B cell (primary cell): ENCODE data around the gene UBL5. TPM values are rescaled to one million over a fixed set of nuclear protein-coding genes. Genes with fewer than 3 reads are reported as not detected.
"Not testable (repeated sequence)": the region's sequence is repeated elsewhere in the genome, so short reads cannot be mapped to it uniquely, and the experiment has no call there.

ENCODE experiments used
- ATAC-seq: fragments of 200-7000 bp; cut with Tn5 transposase; one replicate; pipeline ENCODE4 v1.10.0; 2021; ENCODE audit warnings: low read depth, mild to moderate bottlenecking, moderate number of reproducible peaks, moderate library complexity
- CTCF ChIA-PET: fragments of 350-600 bp; sonication (Branson Sonifier 250); formaldehyde crosslinking; loops from one replicate; lab custom pipeline; 2021; ENCODE audit warnings: antibody characterized with exemption, inconsistent platforms; lab: Charles Lee
- POLR2A ChIA-PET: fragments of 350-600 bp; sonication (Branson Sonifier 250); formaldehyde crosslinking; loops from one replicate; lab custom pipeline; 2021; ENCODE audit warnings: antibody characterized with exemption; lab: Charles Lee
- DNase-seq: peaks from one replicate; pipeline ENCODE4 v3.0.0; 2013
- H2AFZ ChIP-seq: 2 replicates; pipeline ENCODE4 v1.6.1; 2012; ENCODE audit warnings: mild to moderate bottlenecking, low read depth, low read length; ENCODE audit not compliant: insufficient read depth, poor library complexity, severe bottlenecking
- H3K27ac ChIP-seq, 2 donors: 1 replicate in 1 of 2; 2 replicates in 1 of 2; pipeline ENCODE4 v1.5.1; 2012 to 2013; ENCODE audit warnings: low read length in 2 of 2, mild to moderate bottlenecking in 2 of 2, moderate library complexity in 1 of 2
- H3K27me3 ChIP-seq, 4 experiments: fragments of 200-600 bp in 1 of 4; sonication (generic) in 1 of 4; replicated peaks in 1 of 4; 1 replicate in 2 of 4; 2 replicates in 2 of 4; pipeline versions ENCODE4 v1.6.1 to v1.7.0; 2013 to 2016; ENCODE audit warnings: low read length in 3 of 4, mild to moderate bottlenecking in 2 of 4, mixed read lengths in 1 of 4, moderate library complexity in 1 of 4; ENCODE audit not compliant: insufficient read depth in 4 of 4, control insufficient read depth in 3 of 4; ENCODE audit errors: control extremely low read depth in 1 of 4
- H3K36me3 ChIP-seq, 2 experiments: replicated peaks in 1 of 2; 1 replicate in 1 of 2; 2 replicates in 1 of 2; pipeline versions ENCODE4 v1.6.1 to v1.7.1; 2013; ENCODE audit warnings: low read length in 1 of 2; ENCODE audit not compliant: insufficient read depth in 2 of 2, control insufficient read depth in 1 of 2; ENCODE audit errors: control extremely low read depth in 1 of 2, extremely low read depth in 1 of 2
- H3K4me1 ChIP-seq, 2 donors: fragments of 200-600 bp in 1 of 2; sonication (generic) in 1 of 2; 1 replicate in 1 of 2; 2 replicates in 1 of 2; pipeline versions ENCODE4 v1.5.1 to v1.6.1; 2013 to 2017; ENCODE audit warnings: low read length in 2 of 2; ENCODE audit not compliant: control insufficient read depth in 2 of 2, insufficient read depth in 2 of 2
- H3K4me2 ChIP-seq: replicated peaks from 2 replicates; pipeline ENCODE3; 2012; ENCODE audit warnings: mild to moderate bottlenecking, low read depth, low read length; ENCODE audit not compliant: poor library complexity, severe bottlenecking
- H3K4me3 ChIP-seq, 5 experiments: fragments of 200-600 bp in 1 of 5; sonication (generic) in 1 of 5; 1 replicate in 3 of 5; 2 replicates in 2 of 5; pipeline versions ENCODE4 v1.5.1 to v1.7.0; 2011 to 2016; ENCODE audit warnings: low read length in 4 of 5, mild to moderate bottlenecking in 4 of 5, low read depth in 2 of 5, control low read depth in 1 of 5, moderate library complexity in 1 of 5; ENCODE audit not compliant: insufficient read depth in 1 of 5; ENCODE audit errors: control extremely low read depth in 1 of 5, extremely low read depth in 1 of 5
- H3K79me2 ChIP-seq: fragments of 200-600 bp; sonication (generic); one replicate; pipeline ENCODE4 v1.6.0; 2016; ENCODE audit warnings: low read length; ENCODE audit not compliant: control insufficient read depth, insufficient read depth
- H3K9ac ChIP-seq: fragments of 200-600 bp; sonication (generic); 2 replicates; pipeline ENCODE4 v1.6.1; 2017; ENCODE audit warnings: mild to moderate bottlenecking, low read length, moderate library complexity
- H3K9me3 ChIP-seq, 3 donors: one replicate each; pipeline versions ENCODE4 v1.6.1 to v1.7.1; 2013; ENCODE audit warnings: low read length in 2 of 3; ENCODE audit not compliant: control insufficient read depth in 2 of 3, insufficient read depth in 1 of 3; ENCODE audit errors: control extremely low read depth in 1 of 3
- H4K20me1 ChIP-seq: 2 replicates; pipeline ENCODE4 v1.6.0; 2012; ENCODE audit warnings: mild to moderate bottlenecking, low read length; ENCODE audit not compliant: insufficient read depth, control insufficient read depth, poor library complexity, severe bottlenecking
- H3K27ac Mint-ChIP-seq: one replicate; pipeline ENCODE4 v1.8.0; 2021; ENCODE audit warnings: mixed read lengths
- H3K27me3 Mint-ChIP-seq: one replicate; pipeline ENCODE4 v1.8.0; 2021; ENCODE audit warnings: mixed read lengths
- H3K4me1 Mint-ChIP-seq: one replicate; pipeline ENCODE4 v1.8.0; 2021; ENCODE audit warnings: mixed read lengths
- H3K4me3 Mint-ChIP-seq: one replicate; pipeline ENCODE4 v1.8.0; 2021; ENCODE audit warnings: mixed read lengths
- H3K9me3 Mint-ChIP-seq: one replicate; pipeline ENCODE4 v1.8.0; 2022; ENCODE audit warnings: mixed read lengths; ENCODE audit not compliant: insufficient read depth
- CTCF ChIP-seq: fragments of 200-600 bp; IDR thresholded peaks from one replicate; pipeline ENCODE4 v1.8.0; 2022; ENCODE audit warnings: antibody characterized with exemption, mild to moderate bottlenecking
- EZH2 ChIP-seq: IDR thresholded peaks from 2 replicates; pipeline ENCODE4 v1.6.1; 2012; ENCODE audit warnings: borderline replicate concordance, low read depth, mild to moderate bottlenecking, moderate library complexity, low read length; ENCODE audit not compliant: insufficient read depth, poor library complexity, severe bottlenecking
- WGBS: methylation state at CpG from one replicate; pipeline ENCODE4 v1.1.5; 2013; ENCODE audit warnings: missing lambda C conversion rate; ENCODE audit not compliant: insufficient coverage; 5-methylcytosine and 5-hydroxymethylcytosine counted together
- intact Hi-C: fragments of 100-400 bp; cut with micrococcal nuclease; formaldehyde crosslinking; loops from one replicate; pipeline ENCODE4 v1.10.0; 2022
- polyA plus RNA-seq: library from polyadenylated mRNA; depleted of rRNA; stranded (reverse); fragments of >200 nt; gene quantifications from 2 replicates; pipeline ENCODE4 v1.2.3, GENCODE V29; 2012
- total RNA-seq, 2 donors: library from RNA; stranded (reverse); fragments of 120-200 nt in 1 of 2; gene quantifications; 1 replicate in 1 of 2; 2 replicates in 1 of 2; pipeline versions ENCODE4 v1.2.3 to v1.2.4, GENCODE V29; 2013 to 2022

Gene UBL5
- total and polyA plus RNA-seq, 2 donors (not counting 1 experiment from before 2014, with no cell fraction given), result 183 to 315 TPM

GRCh38 chr19:9789066-9789465, 38.7 kb upstream of the UBL5 start:
- no peak for DNase-seq
- no peaks in the 10 kb centered on the region for H3K27me3 ChIP-seq
- TF ChIP-seq CTCF (no peak), EZH2 (no peak)
- H3K36me3 ChIP-seq, result no peaks in the 10 kb centered on the region
- no peak overlapping the region for H2AFZ ChIP-seq
- H3K4me2 ChIP-seq, result no peak overlapping the region
- H3K9me3 ChIP-seq, result peaks cover 0 to 8% (median 0%) of the 10 kb centered on the region in 3 donors
- intact Hi-C loops, result no loop called here
- H3K4me1 ChIP-seq, result peaks cover 8 to 29% of the 10 kb centered on the region in 2 donors
- ChIA-PET POLR2A (interaction anchor here (0.7 kb wide), 1 partner anchor 1431 kb away, joined by 3 read pairs; no protein-coding TSS in a partner anchor), CTCF (interaction anchor here (0.8 kb wide), 1 partner anchor 202 kb away, joined by 3 read pairs; no protein-coding TSS in a partner anchor)
- Mint-ChIP-seq H3K4me1 (peaks cover 29% of the 10 kb centered on the region), H3K27ac (no peak overlapping the region), H3K27me3 (no peaks in the 10 kb centered on the region), H3K9me3 (peaks cover 2% of the 10 kb centered on the region), H3K4me3 (no peak overlapping the region)
- 96% methylated on average over 5 of the region's 11 CpGs for WGBS
- ATAC-seq, result no peak
- no peaks in the 10 kb centered on the region for H4K20me1 ChIP-seq
- no peak overlapping the region for H3K9ac ChIP-seq
- H3K27ac ChIP-seq, result no peak overlapping the region
- no peak overlapping the region for H3K4me3 ChIP-seq
- no peaks in the 10 kb centered on the region for H3K79me2 ChIP-seq

DNA sequence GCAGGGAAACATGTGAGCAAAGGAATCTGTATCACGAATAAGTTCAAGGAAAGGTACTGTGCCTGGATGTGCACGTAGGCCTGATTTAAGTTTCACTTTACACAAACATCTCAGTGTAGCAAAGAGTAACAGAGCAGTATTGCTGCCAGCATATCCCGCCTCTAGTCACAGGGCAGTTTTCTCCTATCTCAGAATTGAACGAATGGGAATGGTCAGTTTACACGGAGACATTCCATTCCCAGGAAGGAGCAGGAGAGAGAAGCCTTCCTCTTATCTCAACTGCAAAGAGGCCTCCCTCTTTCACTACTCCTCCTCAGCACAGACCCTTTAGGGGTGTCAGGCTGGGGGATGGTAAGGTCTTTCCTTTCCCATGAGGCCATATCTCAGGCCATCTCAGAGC, 38.1 kb upstream of the UBL5 start:
- DNase-seq, H3K27ac ChIP-seq, intact Hi-C loops, H3K27me3 Mint-ChIP-seq, H3K79me2 ChIP-seq, H3K9me3 Mint-ChIP-seq, CTCF ChIA-PET, POLR2A ChIA-PET, H3K4me3 ChIP-seq, H4K20me1 ChIP-seq, ATAC-seq, H3K36me3 ChIP-seq, H3K4me2 ChIP-seq, H2AFZ ChIP-seq, H3K9ac ChIP-seq, H3K27me3 ChIP-seq: not testable (repeated sequence)
- Mint-ChIP-seq H3K4me1 (peaks cover 26% of the 10 kb centered on the region), H3K27ac (peak overlapping the region; percentile 6), H3K4me3 (peak overlapping the region; percentile 23)
- no CpG with 5 or more reads among the region's 5 CpGs for WGBS
- H3K9me3 ChIP-seq, result peaks cover 0 to 10% (median 0%) of the 10 kb centered on the region in 3 donors
- H3K4me1 ChIP-seq, result peaks cover 8 to 29% of the 10 kb centered on the region in 2 donors

DNA sequence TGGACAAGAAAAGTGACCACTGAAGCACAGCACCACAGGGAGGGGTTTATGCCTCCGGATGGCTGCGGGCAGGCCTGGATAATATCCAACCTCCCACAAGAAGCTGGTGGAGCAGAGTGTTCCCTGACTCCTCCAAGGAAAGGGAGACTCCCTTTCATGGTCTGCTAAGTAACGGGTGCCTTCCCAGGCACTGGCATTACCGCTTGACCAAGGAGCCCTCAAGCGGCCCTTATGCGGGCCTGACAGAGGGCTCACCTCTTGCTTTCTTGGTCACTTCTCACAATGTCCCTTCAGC, 36.7 kb upstream of the UBL5 start:
- H3K27me3 ChIP-seq, H3K27me3 Mint-ChIP-seq, H3K27ac ChIP-seq, H3K27ac Mint-ChIP-seq, CTCF ChIA-PET, ATAC-seq, H3K36me3 ChIP-seq, H3K79me2 ChIP-seq, DNase-seq, H2AFZ ChIP-seq, POLR2A ChIA-PET, H4K20me1 ChIP-seq, H3K9me3 Mint-ChIP-seq: not testable (repeated sequence)
- Mint-ChIP-seq H3K4me3 (peak overlapping the region; percentile 32), H3K4me1 (peaks cover 20% of the 10 kb centered on the region)
- Histone ChIP-seq H3K4me1 (peaks cover 8 to 27% of the 10 kb centered on the region in 2 donors), H3K4me2 (peak overlapping the region; percentile 92), H3K4me3 (peak overlapping the region in 3 of 5 experiments; percentile 49 to 62 (median 52)), H3K9me3 (peaks cover 0 to 10% (median 0%) of the 10 kb centered on the region in 3 donors), H3K9ac (peak overlapping the region; percentile 56)
- intact Hi-C loops, result loop anchor here (10.0 kb wide), 2 partner anchors 116 to 386 kb away; partner anchors contain the start of gene ZNF562
- WGBS, result 100% methylated on average over 2 of the region's 6 CpGs
